GM18508 (cell line): ENCODE results near the gene PCYT1A.
"Not testable (repeated sequence)": the region's sequence is repeated elsewhere in the genome, so short reads cannot be mapped to it uniquely, and the experiment has no call there.

Source experiments
- ATAC-seq: cut with Tn5 transposase; IDR thresholded peaks from one replicate; pipeline ENCODE4 v1.9.1; 2021; ENCODE audit warnings: moderate number of reproducible peaks; ENCODE audit not compliant: insufficient read depth, unreplicated experiment

The PCYT1A gene

DNA sequence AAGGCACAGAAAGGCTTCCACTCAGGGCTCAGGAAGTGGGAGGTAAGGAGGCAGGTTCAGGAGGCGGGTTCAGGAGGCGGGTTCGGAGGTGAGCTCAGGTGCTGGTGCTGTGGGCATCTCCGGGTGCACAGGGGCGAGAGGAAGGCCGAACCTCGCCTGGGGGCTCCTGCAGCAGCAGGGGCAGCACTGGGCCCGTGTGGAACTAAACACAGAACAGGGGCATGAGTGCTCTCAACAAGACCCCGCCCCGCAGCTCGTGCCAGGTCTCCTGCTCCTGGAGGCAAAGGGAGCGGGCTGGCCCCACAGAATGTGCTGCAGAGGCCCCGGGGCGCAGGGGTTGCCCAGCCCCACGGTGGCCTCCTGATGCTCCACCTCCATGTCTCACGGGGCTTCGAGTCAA lies 90.0 kb downstream of the PCYT1A start:
- ATAC-seq, result no peak

DNA sequence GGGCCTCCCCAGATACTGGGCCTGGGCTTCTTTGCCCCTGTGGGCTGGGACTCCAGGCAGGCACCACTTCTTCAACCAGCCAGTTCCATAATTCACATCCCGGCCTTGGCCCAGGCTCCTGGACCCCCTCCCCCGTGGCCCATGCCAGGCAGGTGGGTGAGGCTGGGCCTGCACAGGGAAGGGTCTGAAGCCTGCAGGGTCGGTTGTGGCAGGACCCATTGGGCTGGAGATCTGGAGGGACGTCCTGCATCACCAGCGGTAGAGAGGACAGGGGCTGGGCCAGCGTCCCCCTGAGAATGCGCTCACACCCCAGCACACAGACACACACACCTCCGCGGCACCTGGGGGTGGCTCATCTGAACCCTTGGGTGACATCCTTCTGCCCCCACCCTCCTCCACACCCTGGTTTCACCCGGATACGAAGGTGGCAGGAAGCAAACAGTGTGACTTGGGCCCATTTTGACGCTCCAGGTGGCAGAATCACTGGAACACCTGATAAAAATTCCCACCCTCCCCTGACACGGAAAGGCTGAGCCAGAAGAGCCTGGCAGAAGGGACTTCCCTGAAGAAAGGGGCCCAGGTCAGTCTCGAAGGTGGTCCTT lies 91.8 kb downstream of the PCYT1A start:
- no peak for ATAC-seq

DNA sequence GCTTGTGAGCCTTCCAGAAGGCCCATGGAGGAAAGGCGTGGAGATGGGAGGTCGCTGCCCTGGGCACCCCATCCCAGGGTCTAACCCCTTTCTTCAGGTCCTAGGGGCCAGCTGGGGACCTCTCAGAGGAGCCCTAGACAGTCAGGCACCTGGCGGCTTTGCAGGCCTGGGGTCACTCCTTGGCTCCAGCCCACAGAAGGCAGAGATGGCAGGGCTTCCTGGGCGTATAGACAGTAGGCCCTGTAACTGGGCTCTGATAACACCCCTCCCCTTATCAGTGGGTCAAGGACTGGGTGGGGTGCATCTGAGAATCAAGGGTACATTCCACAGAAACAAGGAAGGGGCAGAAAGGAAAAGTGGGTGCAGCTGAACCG lies 93.0 kb downstream of the PCYT1A start:
- ATAC-seq, result no peak

DNA sequence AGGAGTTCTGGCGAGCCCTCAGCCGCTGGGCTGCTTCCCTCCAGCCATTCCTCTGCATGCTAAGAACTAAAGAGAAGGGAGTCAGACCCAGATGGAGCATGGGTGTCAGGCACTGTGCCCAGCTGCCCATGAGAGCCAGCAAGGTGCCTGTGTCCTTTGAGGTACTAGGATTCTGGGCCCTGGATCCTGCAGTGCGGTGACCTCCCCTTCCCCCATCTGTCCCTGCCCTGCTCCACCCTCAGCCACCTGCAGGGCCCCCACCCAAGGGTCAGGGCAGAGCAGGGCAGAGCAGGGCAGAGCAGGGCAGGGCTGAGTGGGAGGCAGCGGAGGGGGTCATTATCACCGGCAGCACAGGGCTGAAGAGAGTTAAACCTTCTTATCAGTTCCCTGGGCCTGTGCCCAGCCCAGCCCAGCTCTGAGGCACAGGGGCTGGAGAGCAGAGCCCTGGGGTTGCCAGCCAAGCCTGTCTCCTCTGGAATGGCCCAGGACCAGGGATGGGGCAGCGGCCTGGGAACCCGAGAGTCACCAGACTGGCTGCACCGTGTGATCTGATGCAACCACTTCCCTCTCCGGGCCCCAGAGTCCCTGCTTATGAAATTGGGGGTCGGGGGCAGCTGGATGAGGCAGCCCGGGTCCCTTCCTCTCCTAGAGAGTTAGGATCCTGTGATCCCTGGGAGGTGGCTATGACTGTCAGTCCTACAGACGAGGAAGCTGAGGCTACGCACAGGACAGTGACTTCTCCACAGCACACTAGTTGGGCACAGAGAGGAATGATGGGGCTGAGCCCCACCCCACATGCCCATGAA lies 93.6 kb downstream of the PCYT1A start:
- no peak for ATAC-seq

DNA sequence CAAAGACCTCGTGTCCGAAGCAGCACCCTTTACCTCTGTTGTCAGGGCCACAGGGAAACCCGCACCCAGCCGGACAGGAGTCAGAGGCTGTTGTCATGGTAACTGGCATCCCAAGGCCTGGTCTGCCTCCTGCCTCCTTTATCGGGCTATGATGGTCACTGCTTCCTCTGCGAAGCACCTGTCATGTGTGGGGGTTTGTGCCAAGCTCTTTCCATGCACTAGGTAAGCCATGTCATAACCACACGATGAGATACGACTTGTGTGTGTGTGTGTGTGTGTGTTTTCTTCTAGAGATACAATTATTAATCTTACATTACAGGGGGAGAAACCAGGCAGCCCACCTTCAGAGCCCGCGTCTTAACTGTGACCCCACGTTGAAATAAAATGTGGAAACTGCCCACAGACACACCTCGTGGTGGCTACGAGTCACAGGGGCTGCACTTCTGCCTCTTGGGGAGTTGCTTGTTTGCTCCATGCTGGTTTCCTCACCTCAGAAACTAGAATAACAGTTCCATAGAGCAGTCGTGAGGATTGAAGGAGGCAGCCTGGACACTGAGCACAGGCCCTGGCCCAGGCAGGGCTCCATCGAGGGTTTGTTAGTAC lies 94.3 kb downstream of the PCYT1A start:
- ATAC-seq, result no peak

DNA sequence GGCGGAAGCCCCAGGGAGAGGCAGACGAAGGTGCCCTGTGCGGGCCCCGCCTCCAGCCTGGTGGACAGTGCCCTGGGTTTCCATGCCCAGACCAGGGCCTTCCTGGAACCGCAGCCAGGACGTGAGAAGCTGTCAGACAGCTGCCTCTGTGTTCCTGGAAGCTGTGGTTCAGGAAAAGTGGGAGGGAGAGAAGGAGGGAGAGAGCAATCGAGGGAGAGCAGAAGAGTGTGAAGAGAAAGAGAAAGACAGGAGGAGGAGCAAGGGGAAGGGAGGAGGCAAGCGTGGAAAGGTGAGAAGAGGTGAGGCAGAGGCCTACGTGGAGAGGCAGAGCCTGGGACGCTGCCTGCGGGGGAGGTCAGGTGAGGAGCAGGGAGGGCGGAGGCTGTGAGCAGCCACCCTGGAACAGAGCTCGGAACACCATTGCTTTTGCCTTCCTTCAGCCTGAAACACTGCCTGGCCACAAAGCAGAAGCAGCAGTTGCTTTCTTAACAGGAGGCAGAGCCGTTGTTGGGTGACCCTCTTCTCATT lies 94.9 kb downstream of the PCYT1A start:
- ATAC-seq, result no peak

DNA sequence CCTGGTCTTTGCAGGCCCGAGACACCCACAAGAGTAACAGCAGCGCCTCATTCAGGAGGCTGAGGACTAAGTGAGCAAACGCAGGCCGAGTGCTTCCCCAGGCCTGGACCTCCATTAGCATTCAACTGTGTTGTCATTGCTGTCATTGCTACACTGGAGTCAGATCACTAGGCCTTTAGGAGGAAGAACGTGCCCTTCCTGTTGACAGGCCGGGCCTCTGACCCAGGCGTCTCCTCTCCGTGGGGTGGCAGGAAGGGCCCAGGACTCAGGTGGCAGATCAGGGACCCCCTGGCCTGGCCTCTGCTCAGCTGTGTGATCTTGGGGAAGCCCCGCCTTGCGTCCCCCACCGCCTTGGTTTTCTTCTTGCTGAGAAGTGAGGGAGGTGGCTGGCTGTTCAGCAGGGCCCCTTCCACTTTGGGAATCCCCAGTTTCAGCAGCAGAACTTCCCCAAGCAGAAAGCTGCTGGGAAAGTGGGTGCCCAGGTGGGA lies 95.4 kb downstream of the PCYT1A start:
- ATAC-seq, result no peak

DNA sequence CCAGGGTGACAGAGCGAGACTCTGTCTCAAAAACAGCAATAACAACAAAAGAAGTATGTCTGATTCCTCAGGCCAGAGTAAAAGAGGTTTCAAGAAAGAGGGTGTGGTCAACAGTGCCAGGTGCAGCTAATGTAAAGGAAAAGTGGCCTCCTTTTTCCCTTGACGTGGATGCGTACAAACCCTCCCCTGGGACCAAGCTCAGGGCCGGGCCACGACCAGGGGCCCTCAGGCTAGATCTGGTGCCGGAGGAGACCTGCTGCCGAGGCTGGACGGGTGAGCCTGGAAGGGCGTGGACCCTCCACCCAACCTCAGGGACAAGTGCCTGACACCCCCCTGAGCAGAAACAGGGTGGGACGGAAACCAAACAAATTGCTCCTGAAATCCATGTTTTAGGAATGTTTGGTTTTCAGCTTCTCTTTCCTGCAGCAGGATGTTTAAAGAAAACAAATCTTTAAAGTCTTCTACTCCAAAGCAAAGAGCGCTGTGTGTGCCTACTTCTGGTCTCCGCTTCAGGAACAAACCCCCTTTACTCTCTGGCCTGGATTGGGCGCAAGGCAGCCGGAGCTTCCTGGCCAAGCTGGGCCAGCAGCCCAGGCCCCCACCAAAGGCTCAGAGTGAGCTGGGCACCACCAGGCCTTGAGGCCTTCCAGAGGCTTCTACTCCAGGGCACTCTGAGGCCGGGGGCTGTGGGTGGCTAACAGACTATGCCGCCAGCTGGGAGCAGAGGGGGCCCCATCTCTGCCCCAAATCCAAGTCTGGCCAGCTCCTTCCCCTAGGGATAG lies 97.8 kb downstream of the PCYT1A start:
- ATAC-seq, result no peak

DNA sequence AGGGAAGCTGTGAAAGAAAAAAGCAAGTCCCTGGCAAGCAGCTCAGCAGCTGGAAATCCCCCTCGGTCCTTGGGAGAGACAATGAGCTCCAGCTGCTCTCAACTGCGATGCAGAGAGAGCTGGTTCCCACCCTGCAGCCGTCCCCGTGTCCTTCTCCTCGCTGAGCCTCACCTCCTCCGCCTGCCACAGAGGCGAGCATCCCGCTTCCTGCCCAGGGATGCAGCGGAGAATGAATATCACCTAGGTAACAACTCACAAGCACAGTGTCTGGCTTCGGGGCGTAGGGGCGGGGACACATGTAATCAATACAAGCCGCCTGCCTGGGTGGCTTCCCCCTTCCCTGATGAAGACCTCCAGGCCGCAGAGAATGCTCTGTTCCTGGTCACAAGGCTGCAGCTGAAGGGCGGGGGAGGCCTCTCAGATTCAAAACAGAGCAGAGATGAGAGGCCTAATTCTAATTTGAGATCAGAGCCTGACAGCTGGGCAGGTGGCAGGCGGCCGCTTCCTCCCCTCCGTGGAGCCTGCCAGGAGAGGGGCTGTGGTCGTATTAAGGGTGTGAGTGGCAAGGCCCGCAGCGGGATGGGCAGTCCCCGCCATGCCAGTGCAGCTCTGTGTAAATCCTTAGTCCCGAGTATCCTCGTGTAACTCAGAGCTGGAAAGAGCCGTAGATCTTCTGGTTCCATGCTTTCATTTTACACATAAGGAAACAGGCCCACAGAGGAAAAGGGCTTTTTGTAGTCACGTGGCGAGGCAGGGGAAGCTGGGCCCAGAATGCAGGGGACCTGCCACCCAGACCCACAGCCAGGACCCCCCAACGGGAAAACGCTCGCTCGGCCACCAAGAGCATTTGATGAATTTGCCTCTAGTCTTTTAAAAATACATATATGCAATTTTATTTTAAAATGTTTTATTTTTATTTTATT lies 100.6 kb downstream of the PCYT1A start:
- ATAC-seq, result no peak

DNA sequence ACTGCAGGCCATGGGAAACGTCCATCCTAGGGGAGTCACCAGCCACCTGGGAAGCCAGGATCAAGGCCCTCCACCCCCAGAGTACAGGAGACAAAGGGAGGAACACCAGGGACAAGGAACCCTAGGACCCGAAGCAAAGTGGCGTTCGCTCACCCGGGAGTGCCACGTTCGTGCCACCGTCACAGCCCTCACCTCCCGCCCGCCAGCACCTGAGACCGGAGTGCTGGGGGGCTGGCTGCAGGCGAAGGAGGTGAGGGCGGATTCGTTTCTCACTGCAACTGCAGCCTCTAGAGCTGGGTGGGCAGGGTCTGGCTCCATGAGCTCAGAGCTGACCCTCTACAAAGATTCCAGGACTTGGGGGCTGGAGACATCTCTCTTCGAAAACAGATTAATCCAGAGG lies 102.6 kb downstream of the PCYT1A start:
- no peak for ATAC-seq

DNA sequence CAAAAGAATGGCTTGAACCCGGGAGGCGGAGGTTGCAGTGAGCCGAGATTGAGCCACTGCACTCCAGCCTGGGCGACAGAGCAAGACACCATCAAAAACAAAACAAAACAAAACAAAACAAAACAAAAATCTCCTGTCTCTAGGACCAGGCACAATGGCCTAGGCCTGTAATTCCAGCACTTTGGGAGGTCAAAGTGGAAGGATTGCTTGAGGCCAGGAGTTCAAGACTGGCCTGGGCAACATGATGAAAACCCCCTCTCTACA lies 103.4 kb downstream of the PCYT1A start:
- ATAC-seq, result not testable (repeated sequence)

DNA sequence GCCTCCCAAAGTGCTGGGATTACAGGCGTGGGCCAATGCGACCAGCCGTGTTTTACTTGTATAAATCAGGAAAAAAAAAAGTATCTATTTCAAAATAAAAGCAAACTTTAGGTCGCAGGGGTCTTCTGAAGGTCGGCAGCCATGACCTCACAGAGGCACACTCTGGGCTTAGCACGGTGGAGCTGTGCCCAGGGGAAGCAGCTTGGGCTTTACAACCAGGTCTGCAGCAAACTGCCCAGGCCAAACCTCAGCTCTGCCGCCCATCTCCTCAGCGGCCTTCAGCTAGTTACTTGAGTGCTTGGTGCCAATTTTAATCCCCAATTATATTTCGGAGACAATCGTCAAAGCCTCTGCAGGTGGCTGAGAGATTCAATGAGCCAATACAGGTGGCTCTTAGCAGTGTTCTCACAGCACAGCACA lies 106.4 kb downstream of the PCYT1A start:
- ATAC-seq, result no peak

DNA sequence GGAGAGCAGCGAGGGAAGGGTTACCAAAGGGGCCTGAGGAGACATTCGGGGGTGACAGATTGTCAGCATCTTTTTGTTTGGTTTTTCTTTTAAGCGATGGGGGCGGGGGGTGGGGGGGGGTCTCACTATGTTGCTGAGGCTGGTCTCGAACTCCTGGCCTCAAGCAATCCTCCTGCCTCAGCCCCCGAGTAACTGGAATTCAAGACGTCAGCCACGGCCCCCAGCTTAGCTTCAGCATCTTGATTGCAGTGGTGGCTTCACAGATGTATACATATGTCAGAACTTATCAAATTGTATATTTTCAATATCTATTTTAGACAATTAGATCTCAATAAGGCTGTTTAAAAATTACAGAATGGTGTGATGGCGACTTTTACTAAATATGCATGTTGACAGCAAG lies 107.2 kb downstream of the PCYT1A start:
- ATAC-seq, result no peak
